ENCODE data around the gene AGPAT2.

AGPAT2 gene

DNA sequence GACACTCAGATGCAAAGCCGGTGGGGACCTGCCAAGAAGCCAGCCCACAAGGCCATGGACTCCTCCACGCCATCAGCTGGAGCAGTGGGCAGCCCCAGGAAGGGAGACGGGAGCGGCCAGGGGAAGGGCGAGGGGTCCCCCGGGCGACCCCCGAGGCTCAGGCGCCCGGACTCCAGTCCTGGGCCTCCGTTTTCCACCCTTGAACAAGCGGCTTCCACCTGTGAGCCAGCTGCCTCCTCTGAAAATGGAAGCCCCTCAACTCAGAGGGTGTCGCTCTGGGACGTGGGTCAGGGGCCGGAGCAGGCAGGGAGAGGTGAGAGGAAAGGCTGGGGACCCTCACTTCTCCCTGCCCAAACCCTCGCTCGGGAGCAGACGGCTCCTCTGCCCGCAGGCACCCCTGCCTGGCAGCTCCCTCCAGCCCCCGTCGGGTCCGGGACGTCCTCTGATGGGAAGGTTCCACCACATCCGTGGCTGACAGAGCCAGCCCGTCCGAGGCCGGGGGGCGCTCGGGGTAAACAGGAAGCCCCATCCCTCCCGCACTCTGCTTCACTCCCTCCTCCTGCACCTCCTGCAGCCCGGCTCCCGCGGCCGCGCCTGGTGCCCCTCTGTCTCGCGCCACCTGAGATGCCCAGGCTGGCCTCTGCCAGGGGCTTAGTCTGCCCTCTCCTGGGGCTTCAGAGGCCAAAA lies 28.3 kb downstream of the AGPAT2 start:
- Histone ChIP-seq H3K36me3 (ENCODE audit: control insufficient read depth, insufficient read depth, low read length) (no peaks in the 10 kb centered on the region), H3K4me1 (ENCODE audit: control insufficient read depth, insufficient read depth, low read length, poor library complexity, severe bottlenecking) (peaks cover 24% of the 10 kb centered on the region)
- WGBS, 2 experiments (ENCODE audit: insufficient coverage in 2 of 2), result 81 to 85% methylated on average over 28 to 31 of the region's 37 CpGs

DNA sequence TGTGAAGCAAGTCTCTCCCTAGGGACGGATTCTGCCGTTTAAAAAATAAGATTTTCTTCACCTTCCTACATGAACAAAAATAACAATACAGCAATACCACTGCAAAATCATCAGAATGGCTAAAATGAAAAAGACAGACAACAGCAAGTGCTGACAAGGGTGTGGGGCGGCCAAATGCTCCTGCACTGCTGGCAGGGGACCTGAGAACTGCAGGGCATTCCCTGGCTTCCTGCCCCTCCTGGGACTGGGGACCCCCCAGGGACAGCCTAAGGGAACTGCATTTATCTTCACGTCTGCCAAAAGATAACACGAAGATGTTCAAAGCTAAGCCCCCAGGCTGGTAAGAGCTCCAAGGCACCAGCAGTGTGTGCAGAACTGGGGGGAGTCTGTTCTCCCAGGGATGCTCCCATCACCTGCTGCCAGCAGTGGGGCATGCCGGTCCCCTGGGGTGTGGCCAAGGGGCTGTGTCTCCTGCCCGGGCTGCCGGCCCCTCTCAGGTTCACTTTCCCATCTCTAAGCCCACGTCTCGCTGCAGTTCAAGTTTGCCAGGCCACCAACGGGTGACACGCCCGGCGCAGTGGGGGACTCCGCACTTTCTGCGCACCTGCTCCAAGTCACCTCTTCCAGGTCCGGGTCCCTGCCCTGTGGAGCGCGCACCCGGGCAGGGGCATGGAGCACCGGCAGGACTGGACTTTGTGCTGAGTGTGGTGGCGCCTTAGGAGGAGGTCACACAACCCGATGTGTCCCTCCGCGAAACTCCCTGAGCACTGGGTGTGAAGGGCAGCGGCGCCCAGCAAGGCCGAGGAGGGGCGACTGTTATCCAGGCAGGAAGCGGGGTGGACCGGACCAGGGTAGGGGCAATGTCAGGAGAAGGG lies 29.0 kb downstream of the AGPAT2 start:
- H3K4me3 ChIP-seq (ENCODE audit: extremely low read depth, insufficient read depth, low read length, poor library complexity, severe bottlenecking), result no peak overlapping the region
- no peak overlapping the region for H3K27ac ChIP-seq (ENCODE audit: low read depth, low read length, severe bottlenecking)
- no peaks in the 10 kb centered on the region for H3K9me3 ChIP-seq (ENCODE audit: control insufficient read depth, low read length)
- no peaks in the 10 kb centered on the region for H3K36me3 ChIP-seq (ENCODE audit: control insufficient read depth, insufficient read depth, low read length)
- peaks cover 29% of the 10 kb centered on the region for H3K4me1 ChIP-seq (ENCODE audit: control insufficient read depth, insufficient read depth, low read length, poor library complexity, severe bottlenecking)
- WGBS, 2 experiments (ENCODE audit: insufficient coverage in 2 of 2), result 87 to 94% methylated on average over 25 to 31 of the region's 31 CpGs

More for the DNA sequence above, 28.3 kb downstream of the AGPAT2 start:
- Histone ChIP-seq H3K9me3 (ENCODE audit: control insufficient read depth, low read length) (no peaks in the 10 kb centered on the region), H3K4me3 (ENCODE audit: extremely low read depth, insufficient read depth, low read length, poor library complexity, severe bottlenecking) (no peak overlapping the region), H3K27ac (ENCODE audit: low read depth, low read length, severe bottlenecking) (no peak overlapping the region)

DNA sequence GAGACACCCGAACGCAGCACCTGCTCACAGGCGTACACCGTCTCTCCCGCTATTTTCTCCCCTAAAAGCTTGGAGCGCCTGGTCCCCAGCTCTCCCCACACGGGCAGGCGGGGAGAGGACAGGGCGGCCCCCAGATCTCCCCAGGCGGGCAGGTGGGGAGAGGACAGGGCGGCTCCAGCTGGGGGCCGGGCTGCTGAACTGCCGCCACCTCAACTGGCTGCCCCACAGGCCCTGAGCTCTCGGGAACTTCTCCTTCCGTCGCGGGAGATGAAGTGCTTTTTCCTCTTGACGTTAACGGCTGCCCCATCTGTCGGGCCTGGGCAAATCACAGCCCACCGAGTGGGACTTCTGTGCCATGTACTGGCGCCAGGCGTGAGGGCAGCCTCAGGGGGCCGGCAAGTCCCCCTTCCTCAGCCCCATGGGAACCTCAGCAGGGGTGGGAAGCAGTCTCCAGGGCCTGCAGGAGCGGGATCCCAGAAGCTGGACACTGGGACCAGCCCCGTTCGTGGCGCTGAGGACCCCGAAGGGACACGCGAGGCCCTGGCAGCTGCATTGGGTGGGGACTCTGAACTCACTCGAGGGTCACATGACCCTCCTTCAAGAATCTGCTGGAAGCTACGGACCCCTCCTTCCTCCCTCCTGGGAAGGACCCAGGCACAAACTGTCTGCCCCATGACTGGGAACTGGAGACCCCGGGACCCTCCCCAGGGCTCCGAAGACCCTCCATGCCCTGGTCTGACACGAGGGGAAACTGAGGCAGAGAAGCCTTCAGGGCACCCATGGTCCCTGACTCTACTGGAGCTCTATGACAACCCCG lies 30.3 kb downstream of the AGPAT2 start:
- H3K4me3 ChIP-seq (ENCODE audit: extremely low read depth, insufficient read depth, low read length, poor library complexity, severe bottlenecking), result no peak overlapping the region
- peaks cover 21% of the 10 kb centered on the region for H3K4me1 ChIP-seq (ENCODE audit: control insufficient read depth, insufficient read depth, low read length, poor library complexity, severe bottlenecking)
- 89 to 92% methylated on average over 35 to 37 of the region's 37 CpGs for WGBS, 2 experiments (ENCODE audit: insufficient coverage in 2 of 2)
- no peaks in the 10 kb centered on the region for H3K36me3 ChIP-seq (ENCODE audit: control insufficient read depth, insufficient read depth, low read length)
- H3K9me3 ChIP-seq (ENCODE audit: control insufficient read depth, low read length), result no peaks in the 10 kb centered on the region
- H3K27ac ChIP-seq (ENCODE audit: low read depth, low read length, severe bottlenecking), result no peak overlapping the region

DNA sequence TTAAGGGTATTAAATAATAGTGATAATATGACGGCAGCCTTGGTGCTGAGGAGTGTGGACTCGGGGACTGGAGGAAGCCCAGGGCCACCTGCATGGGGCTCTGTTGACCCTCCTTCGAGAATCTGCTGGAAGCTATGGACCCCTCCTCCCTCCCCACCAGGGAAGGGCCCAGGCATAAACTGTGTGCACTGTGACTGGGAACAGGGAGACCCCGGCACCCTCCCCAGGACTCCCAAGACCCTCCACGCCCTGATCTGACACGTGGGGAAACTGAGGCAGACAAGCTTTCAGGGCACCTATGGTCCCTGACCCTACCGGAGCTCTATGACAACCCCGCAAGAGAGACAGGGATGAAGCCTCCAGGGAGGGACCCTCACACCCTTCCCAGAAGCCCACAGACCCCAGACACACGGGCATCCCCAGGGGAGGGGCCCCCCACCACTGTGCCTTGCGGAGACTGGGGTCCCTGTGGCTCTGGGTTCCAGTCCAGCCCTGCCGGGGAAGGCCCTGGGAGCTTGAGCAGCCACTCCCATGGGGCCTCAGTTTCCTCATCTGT lies 31.0 kb downstream of the AGPAT2 start:
- Histone ChIP-seq H3K4me3 (ENCODE audit: extremely low read depth, insufficient read depth, low read length, poor library complexity, severe bottlenecking) (no peak overlapping the region), H3K9me3 (ENCODE audit: control insufficient read depth, low read length) (no peaks in the 10 kb centered on the region), H3K4me1 (ENCODE audit: control insufficient read depth, insufficient read depth, low read length, poor library complexity, severe bottlenecking) (peaks cover 21% of the 10 kb centered on the region), H3K36me3 (ENCODE audit: control insufficient read depth, insufficient read depth, low read length) (no peaks in the 10 kb centered on the region), H3K27ac (ENCODE audit: low read depth, low read length, severe bottlenecking) (peak overlapping the region; percentile 73)
- 84 to 91% methylated on average over 7 to 9 of the region's 11 CpGs for WGBS, 2 experiments (ENCODE audit: insufficient coverage in 2 of 2)

DNA sequence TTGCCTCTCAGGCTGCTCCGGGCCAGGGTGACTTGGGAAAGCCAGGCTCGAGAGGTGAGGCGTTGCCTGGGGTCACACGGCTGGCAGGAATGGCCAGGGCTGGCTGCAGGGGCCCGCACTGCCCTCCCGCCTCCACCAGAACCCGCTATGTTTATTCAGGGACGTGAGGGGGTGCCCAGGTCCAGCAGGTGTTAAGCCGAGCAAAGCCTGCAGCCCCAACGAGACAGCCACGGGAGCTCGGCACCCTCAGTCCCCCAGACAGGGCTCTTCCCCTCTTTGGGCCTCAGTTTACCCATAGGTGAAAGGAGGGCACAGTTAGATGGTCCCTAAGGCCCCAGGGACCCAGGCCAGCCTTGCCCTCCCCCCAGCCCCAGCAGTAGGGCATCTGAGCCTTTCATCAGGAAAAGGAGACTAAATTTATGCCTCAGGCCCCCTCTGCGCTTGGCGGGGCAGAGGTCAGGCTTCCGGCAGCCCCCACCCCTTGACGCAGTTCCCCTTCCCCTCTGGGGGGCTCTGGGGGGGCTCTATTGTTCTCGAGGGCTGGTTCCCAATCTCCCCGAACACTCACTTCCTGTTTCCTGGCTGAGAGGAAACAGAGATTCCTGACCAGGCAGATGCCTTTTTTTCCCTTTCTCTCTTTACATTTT lies 31.6 kb downstream of the AGPAT2 start:
- no peaks in the 10 kb centered on the region for H3K9me3 ChIP-seq (ENCODE audit: control insufficient read depth, low read length)
- whole genome bisulfite sequencing, 2 experiments (ENCODE audit: insufficient coverage in 2 of 2), result 78 to 82% methylated on average over 12 to 15 of the region's 18 CpGs
- peaks cover 21% of the 10 kb centered on the region for H3K4me1 ChIP-seq (ENCODE audit: control insufficient read depth, insufficient read depth, low read length, poor library complexity, severe bottlenecking)
- H3K36me3 ChIP-seq (ENCODE audit: control insufficient read depth, insufficient read depth, low read length), result no peaks in the 10 kb centered on the region
- H3K27ac ChIP-seq (ENCODE audit: low read depth, low read length, severe bottlenecking), result peak overlapping the region; percentile 73
- H3K4me3 ChIP-seq (ENCODE audit: extremely low read depth, insufficient read depth, low read length, poor library complexity, severe bottlenecking), result no peak overlapping the region

DNA sequence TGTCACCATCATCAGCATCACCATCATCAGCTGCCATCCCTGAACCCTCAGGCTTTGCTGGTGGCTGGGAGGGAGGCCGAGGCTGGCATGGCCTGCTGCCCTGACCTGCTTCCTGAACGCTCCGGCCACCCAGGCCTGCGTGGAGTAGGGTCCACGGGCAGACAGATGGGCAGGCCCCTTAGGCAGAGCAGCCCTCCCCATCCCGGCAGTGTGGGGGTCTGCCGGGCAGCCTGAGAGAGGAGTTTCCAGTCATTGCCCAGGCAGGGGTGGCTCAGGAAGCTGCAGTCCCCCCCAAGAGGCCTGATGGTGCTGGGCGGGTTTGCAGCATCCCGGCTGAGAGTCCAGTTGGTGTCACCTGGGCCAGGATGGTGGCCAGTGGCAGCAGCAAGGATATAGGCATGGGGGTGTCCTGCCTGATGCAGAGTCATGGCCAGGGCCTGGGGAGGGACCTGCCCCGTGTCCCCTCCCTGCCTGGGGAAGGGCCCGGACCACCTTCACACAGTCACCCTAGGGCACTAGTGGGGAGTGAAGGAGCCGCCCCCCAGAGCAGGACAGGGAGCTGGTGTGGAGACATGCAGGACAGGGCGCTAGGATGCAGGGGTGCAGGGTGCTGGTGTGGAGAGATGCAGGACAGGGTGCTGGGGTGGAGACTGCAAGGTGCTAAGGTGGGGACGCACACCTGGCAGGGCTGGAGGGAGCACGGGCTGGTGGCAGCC lies 32.3 kb downstream of the AGPAT2 start:
- Histone ChIP-seq H3K4me1 (ENCODE audit: control insufficient read depth, insufficient read depth, low read length, poor library complexity, severe bottlenecking) (peaks cover 21% of the 10 kb centered on the region), H3K9me3 (ENCODE audit: control insufficient read depth, low read length) (no peaks in the 10 kb centered on the region), H3K4me3 (ENCODE audit: extremely low read depth, insufficient read depth, low read length, poor library complexity, severe bottlenecking) (no peak overlapping the region), H3K27ac (ENCODE audit: low read depth, low read length, severe bottlenecking) (peak overlapping the region; percentile 73), H3K36me3 (ENCODE audit: control insufficient read depth, insufficient read depth, low read length) (no peaks in the 10 kb centered on the region)
- 95 to 96% methylated on average over 12 to 13 of the region's 15 CpGs for WGBS, 2 experiments (ENCODE audit: insufficient coverage in 2 of 2)

DNA sequence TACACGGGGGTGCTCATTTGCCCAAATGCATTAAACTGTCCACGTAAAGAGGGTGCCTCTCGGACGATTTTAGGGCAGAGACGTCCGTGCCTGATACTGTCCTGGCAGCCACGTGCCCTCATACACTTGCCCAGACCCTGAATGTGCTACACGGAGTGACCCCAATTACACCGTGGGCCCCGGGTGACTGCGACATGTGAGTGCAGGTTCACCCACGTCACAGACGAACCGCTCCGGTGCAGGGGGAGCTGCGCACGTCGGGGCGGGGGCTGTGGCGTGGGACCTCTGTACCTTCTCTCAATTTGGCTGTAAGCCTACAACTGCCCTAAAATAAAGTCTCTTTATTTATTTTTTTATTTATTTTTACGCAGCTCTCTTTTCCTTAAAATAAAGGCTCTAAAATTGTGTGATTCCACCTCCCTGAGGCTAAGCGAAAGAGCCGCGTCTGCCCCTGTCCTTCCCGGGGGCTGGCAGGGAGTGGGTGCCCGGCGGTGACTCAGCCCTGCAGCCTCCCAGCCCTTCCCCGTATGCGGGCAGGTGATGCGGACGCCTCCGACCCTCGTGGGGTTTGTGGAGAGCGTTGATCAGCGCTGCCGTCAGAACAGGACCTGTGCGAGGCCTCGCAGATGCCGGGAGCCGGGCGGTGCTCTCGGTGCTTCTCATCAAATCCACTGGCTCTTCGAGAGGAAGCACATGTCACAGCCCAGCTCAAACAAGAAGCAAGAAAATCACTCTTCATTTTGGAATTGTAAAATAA lies 33.8 kb downstream of the AGPAT2 start:
- Histone ChIP-seq H3K27ac (ENCODE audit: low read depth, low read length, severe bottlenecking) (no peak overlapping the region), H3K9me3 (ENCODE audit: control insufficient read depth, low read length) (no peaks in the 10 kb centered on the region), H3K4me3 (ENCODE audit: extremely low read depth, insufficient read depth, low read length, poor library complexity, severe bottlenecking) (no peak overlapping the region), H3K36me3 (ENCODE audit: control insufficient read depth, insufficient read depth, low read length) (no peaks in the 10 kb centered on the region), H3K4me1 (ENCODE audit: control insufficient read depth, insufficient read depth, low read length, poor library complexity, severe bottlenecking) (peaks cover 21% of the 10 kb centered on the region)
- WGBS, 2 experiments (ENCODE audit: insufficient coverage in 2 of 2), result 86 to 93% methylated on average over 36 to 40 of the region's 43 CpGs

DNA sequence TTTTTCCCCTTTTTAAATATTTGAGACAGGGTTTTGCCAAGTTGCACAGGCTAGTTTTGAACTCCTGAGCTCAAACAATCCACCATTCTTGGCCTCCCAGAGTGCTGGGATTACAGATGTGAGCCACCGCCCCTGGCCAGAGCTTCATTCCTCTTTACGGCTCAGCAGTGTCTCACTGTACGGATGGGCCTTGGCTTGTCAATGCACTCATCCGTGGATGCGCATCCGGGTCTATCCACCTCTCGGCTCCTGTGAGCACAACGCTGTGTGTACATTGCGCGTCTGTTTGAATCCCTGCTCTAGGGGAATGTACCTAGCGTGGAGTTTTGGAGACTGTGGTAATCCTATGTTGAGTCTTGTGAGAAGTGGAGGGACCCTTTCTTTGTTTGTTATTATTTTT lies 35.4 kb downstream of the AGPAT2 start:
- H3K36me3 ChIP-seq (ENCODE audit: control insufficient read depth, insufficient read depth, low read length), result no peaks in the 10 kb centered on the region
- WGBS, 2 experiments (ENCODE audit: insufficient coverage in 2 of 2), result 93 to 100% methylated on average over 11 of the region's 11 CpGs
- H3K9me3 ChIP-seq (ENCODE audit: control insufficient read depth, low read length), result no peaks in the 10 kb centered on the region

DNA sequence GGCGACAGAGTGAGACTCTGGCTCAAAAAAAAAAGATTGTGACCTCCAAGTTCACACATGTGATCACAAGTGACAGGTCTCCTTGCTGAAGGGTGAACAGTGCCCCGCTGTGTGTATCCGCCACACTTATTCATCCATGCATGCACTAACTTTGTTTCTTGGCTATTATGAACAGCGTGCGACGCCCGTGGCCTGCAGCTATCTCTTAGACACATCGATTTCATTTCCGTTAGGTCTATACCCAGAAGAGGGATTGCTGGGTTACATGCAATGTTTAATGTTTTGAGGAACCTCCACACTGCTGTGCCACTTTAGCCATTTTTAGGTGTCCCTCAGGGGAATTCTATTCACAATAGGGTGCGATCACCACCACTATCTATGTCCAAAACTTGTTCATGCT lies 36.6 kb downstream of the AGPAT2 start:
- Histone ChIP-seq H3K4me3 (ENCODE audit: extremely low read depth, insufficient read depth, low read length, poor library complexity, severe bottlenecking) (no peak overlapping the region), H3K27ac (ENCODE audit: low read depth, low read length, severe bottlenecking) (no peak overlapping the region), H3K9me3 (ENCODE audit: control insufficient read depth, low read length) (no peaks in the 10 kb centered on the region), H3K4me1 (ENCODE audit: control insufficient read depth, insufficient read depth, low read length, poor library complexity, severe bottlenecking) (peaks cover 19% of the 10 kb centered on the region), H3K36me3 (ENCODE audit: control insufficient read depth, insufficient read depth, low read length) (no peaks in the 10 kb centered on the region)
- WGBS, 2 experiments (ENCODE audit: insufficient coverage in 2 of 2), result 97% methylated on average over 6 to 9 of the region's 10 CpGs

More for the DNA sequence above, 35.4 kb downstream of the AGPAT2 start:
- Histone ChIP-seq H3K27ac (ENCODE audit: low read depth, low read length, severe bottlenecking) (no peak overlapping the region), H3K4me3 (ENCODE audit: extremely low read depth, insufficient read depth, low read length, poor library complexity, severe bottlenecking) (no peak overlapping the region), H3K4me1 (ENCODE audit: control insufficient read depth, insufficient read depth, low read length, poor library complexity, severe bottlenecking) (peaks cover 21% of the 10 kb centered on the region)

Measured in mesodermal cell (in vitro differentiated cells).